ENCODE measurements around the gene MAST4.

Gene MAST4

DNA sequence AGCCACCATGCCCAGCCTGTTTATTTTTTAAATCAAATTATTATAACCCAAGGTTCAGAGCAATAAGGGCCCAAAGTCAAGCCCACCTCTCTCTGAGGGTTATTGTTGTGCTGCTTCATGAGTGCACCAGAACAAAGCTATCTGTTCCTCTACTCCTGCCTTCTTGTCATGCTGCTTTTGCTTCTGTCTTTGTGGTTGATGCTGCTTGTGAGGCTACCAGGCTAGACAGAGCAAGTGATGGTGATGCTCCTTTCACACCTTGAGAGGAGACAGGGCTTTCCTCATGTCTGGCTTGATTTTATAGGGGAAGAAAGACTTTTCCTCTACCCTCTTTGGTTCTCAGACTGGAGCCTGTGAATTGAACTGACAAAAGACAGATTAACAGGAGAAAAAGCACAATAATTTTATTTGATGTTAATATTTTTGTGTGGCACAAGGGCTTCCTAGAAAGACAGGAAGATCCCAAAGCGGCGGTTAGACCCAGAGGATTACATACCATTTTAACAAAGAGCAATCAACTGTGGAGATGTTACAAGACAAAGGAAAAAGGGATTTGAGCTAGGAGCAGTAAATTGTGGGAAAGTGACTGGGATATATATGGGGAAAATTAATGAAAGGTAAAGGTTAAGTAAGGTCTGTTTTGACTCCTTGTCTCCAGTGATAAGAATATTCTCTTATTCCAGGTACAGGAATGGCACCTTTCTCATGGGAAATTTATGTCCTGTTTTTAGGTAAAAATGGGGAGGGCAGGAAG is 604.8 kb downstream of the MAST4 start:
- DNase-seq = no peak

DNA sequence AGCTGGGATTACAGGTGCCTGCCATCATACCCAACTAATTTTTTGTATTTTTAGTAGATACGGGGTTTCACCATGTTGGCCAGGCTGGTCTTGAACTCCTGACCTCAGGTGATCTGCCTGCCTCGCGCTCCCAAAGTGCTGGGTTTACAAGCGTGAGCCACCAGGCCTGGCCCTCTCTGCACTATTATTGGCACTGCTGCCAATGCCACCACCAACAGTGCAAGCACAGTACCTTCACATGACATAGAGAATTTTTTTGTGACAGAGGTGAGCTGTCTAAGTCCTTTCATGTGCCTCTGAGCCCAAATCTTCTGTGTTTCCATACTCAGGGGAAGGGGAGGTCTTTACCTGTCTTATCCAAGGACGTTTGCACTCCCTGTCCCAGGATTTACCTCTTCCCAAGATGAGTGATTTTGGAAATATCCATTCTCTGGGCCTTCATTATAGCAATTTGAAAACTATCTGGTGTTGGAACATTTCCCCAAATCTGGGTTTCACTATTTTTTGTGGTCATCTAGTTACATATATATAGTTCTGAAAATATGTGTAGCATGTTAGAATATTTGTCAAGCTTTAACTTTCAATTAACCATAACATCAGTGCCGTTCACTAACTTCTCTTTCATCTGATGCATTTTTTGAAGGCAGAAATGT is 605.8 kb downstream of the MAST4 start:
- no peak for DNase-seq

DNA sequence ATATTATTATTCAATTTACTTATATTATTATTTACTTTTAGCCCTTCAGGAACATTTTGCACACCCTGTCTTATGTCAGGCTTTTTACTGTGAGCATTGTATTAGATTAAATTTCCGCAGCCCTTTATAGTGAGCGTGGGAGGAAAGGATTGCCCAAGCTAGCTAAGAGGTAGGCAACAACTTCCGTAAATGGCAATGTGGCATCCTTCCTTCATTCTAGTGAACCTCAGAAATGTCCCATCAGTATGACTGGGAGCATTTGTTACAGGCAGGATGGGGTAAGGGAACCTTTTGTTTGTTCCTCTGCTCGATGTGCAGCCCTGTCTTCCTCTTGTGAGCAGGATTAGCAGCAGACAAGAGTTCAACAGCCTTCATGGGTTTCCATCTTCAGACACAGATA is 606.6 kb downstream of the MAST4 start:
- peak; percentile 84 to 90 for DNase-seq

DNA sequence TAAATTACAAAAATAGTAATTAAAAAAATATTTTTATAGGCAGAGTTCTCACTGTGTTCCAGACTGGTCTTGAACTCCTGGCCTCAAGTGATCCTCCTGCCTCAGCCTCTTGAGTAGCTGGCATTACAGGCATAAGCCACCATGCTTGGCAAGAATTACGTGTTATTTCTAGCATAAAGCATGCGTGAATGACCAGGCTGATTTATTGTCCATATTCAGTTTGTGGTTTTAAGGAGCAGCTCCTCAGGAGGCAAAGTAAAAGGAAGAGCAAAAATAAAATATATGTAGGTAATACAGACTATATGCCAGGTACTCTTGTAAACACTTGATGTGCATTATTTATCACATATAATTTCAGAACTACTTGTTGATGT is 607.5 kb downstream of the MAST4 start:
- DNase-seq = no peak

DNA sequence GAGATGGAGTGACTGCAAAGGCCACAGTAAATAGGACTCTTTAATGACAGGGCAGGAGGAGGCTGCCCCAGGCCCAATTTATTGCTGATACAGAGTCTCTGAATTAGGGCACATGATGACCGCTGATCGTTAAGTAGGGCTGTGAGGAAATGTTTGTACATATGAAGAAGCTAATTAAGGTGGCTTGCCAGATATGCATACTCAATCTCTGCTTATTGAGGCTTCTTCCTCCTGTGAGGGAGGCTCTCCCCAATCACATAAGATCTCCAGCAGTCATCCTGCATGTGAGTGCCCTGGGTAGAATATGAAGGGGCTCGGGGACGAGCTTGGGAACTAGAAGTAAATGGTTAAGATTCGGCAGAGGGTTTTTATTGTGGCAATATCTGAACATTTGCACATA is 608.6 kb downstream of the MAST4 start:
- DNase-seq = no peak

DNA sequence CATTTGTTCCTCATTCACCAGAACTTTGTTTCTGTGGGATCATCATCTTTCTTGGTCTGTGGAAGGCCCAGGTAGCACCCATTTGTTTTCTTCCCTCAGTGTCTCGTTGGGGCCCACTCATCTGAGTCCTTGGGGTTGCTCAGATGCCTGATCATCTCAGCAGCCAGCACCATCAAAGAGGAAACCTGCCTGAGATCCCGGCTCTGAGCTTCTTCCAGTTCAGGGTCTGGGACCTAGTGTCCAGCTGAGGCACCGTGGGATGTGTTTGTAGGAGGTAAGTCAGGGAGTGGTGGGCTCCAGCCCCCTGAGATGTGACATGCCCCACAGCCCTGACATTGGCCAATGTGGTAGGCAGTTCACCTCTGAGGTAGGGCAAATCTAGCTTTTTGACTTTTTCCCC is 609.8 kb downstream of the MAST4 start:
- no peak for DNase-seq

DNA sequence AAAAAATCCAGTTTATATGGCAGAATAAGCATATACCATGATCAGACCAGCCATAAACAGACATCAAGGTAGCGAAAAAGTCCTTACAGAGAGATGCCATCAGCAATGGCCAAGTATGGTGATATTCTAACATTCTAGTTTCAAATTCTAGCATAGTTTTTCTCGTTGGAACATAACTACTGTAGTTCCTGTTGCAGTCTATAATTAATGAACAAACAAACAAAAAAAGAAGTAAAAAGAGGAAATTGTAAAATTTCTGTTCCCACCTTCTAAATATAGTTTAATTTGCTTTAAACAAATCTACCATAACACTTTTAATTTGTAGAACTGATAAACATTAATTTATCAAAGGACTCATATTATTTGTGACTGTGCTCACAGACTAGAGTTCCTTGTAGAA is 610.3 kb downstream of the MAST4 start:
- DNase-seq = no peak

DNA sequence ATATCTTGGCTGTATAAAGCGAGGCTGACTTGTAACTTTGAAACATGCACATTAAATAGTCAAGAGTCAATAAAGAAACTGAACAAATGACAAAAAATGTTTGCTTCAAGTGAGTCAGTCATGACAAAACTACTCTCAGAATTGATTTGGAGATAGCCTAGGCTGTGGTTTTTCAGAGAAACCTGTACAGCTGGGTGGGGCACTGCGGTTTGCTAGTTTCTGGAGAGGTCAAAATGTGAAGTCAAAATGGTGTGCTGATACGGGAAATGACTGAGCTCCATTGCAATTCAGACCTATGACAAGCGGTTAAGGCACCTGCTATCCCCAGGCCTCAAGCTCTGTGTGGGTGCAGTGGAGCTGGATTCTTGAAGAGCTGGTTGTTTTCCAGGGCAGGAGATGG is 610.7 kb downstream of the MAST4 start:
- DNase-seq = peak; percentile 49 to 72

DNA sequence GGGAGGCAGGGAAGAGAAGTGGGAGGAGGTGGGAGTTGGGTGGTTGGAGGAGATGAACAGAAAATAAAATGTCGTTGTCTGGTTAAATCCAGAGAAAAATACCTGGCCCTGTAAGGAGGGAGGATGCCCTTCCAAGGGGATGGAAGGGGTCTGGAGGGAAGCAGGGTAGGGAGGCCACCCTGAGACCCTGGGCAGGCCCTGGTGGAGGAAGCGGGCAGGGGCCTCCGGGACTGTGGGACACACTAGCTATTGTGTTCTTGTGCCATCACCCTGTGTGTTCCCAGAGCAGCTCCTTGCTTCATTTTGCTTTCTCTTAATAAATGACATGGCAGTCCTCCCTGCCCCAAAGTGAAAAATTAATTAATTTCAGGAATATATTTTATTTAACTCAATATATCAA is 612.2 kb downstream of the MAST4 start:
- no peak for DNase-seq

DNA sequence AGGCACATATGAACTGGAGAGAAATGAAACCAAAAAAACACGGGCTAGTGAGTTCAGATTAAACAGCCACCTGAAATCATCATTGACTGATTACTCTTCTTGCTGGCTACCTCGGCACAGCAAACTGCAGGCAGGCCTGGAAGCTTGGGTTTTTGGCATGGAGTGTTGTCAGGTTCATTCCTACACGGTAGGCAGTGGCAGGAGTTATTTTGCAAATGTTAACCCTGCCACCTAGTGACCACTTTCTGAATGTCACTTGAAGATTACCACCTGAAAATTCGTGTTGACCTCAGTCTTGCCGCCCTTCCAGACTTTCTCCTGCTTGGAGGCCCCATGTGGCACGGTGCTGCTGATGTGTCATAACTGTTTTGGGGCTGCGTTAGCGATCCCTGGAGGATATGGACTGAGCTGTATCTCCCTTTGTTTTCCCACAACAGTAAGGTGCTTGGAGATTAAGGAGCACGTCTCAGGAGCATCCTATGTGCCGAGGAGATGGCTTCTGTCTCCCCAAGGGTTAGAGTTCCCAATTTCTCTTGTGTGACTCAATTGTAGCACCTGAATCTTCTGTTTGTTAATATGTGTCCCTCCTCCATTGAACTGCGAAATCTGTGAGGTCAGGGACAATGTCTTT is 613.1 kb downstream of the MAST4 start:
- peak; percentile 59 to 91 for DNase-seq

DNA sequence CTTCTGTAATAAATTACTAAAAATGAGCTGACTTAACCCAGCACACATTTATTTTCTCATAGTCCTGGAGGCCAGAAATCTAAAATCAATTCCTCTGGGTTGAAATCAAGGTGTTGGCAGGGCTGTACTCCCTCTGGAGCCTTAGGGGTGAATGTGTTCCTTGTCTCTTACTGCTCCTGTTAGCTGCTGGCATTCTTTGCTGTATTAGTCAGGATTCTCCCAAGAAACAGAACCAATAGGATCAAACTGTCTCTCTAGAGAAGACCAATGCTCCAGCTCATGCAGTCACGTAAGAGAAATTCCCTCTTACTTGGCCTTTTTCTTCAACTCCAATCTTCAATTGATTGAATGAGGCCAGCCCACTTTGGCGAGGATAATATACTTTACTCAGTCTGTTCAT is 615.7 kb downstream of the MAST4 start:
- no peak for DNase-seq

DNA sequence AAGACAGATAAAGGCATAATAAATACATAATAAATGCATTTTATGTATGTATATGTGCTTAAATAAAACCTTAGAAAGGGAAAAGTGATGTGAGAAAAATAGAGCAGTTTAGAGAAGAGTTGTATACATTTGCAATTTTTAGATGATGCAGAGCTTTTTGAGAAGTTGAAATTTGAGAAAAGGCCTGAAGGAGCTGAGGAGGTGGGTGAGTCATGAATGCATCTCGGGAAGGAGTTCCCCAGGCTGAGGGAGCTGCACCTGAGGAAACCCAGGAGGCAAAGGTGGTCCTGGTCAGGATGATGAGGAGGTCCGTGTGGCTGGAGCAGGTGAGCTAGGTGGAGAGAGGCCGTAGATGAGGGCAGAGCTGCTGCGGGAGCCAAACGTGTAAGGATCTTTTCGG is 617.8 kb downstream of the MAST4 start:
- no peak for DNase-seq

DNA sequence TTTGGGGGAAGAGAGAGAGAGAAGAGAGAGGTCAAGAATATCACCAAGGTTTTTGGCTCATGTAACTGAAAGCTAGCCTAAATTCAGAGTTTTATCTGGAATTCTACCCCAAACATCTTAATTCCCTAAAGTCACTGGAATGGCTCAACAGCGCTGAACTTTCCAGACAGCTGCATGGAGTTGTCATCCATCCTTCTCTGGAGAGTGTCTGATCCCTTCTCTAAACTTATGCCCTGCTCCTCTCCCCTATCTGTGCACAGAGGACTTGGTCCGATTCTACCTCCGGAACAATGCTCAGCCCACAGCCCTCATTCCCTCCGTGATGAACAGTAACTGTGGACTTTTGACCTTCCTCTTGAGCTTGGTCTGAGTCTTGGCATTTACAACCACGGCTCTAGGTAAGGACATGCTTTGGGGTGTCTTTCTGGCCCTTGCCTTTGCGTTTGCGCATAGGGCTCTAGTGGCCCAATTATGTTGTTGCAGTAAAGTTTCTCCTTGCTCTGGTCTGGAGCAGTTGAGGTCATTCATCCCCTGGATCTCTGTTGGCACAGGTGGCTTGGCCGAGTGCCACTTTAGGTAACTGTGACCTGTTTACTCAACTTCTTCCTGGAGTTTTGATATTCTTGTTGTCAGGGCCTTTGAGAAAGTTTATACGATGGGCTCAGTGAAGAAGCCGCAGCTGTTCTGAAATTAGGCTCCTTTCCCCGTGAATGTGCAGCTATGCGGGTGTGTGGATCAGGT is 618.7 kb downstream of the MAST4 start:
- no peak for DNase-seq

DNA sequence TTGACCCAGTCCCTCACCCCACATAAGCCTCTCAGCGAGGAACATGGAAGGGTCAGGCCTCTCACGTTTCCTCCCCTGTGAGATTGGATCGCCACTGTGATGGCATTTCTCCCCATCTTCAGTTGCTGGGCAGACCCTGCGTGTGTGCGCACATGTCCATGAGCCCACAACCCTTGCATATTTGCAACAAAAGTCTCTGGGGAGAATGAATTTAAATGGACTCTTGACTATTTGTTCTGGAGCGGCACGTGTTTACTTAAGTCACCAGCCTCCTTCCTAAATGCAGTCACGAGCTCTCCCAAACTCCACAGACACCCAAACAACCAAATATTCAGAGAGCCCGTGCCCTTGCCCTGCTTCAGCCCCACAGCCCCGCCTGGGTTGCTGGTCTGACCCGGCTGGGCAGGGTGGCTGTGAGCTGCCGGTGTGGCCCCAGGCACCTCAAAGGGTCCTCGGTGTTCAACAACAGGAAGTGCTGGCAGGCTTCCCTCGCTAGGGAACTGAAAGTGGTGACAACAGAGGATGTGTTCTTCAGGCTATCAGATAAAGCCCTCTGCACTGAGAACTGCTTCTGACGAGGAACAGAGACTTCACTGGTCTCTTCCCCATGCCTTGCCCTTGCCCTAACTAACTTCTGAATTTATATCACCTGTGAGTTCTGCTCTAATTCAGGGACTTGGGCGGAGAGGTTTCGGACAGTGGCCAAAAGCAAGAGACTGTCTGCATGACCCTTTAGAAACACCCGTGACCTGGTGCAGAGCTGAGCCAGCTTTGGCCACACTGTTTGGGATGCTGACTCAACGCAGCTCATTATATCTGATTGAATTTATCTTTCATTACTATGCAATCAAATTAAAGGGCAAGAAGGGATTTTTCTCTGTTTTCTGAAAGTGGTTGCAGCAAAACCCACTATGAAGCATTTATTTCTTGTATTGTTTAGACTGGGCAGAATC is 619.6 kb downstream of the MAST4 start:
- peak; percentile 74 to 77 for DNase-seq

DNA sequence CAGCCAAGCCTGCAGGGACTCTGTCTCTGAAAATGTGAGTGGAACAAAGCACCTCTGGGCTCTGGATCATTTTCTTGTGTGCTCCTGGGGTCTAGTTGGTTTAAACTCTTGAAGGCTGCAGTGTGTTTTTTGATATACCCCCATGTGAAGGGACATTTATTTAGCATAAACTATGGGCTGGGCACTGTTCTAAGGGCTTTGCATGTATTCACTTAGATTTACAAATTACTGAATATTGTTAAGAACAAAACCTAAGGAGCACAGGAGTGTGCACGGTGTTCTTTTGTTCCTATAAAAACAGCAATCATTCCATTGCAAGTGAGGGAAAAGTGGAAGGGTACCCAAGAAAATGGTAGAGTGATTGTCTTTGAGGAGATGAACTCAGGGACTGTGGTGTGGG is 620.4 kb downstream of the MAST4 start:
- DNase-seq = no peak

All from inflammatory macrophage treated with lipopolysaccharide for 1 hour (primary cell).